Activated T-helper 17 cell treated with anti-CD3 and anti-CD28 coated beads, Interleukin-2, amount 50 U/mL, for 72 hours (primary cell): Measurements from ENCODE around the gene OGFOD2. TPM values are rescaled to one million over a fixed set of nuclear protein-coding genes. Genes with fewer than 3 reads are reported as not detected.
"Not testable (repeated sequence)": the region's sequence is repeated elsewhere in the genome, so short reads cannot be mapped to it uniquely, and the experiment has no call there.

Experiments
- ATAC-seq: fragments of 150-1000 bp; cut with Tn5 transposase; replicated peaks from 2 replicates; pipeline ENCODE4 v1.10.0; 2021; ENCODE audit warnings: mild to moderate bottlenecking, moderate library complexity
- H3K27ac Mint-ChIP-seq: one replicate; pipeline ENCODE4 v1.8.0; 2022; ENCODE audit warnings: mixed read lengths
- H3K27me3 Mint-ChIP-seq: one replicate; pipeline ENCODE4 v1.8.0; 2022; ENCODE audit warnings: mixed read lengths
- H3K36me3 Mint-ChIP-seq: one replicate; pipeline ENCODE4 v1.8.0; 2022; ENCODE audit warnings: low read depth, mild to moderate bottlenecking, mixed read lengths
- H3K4me1 Mint-ChIP-seq: one replicate; pipeline ENCODE4 v1.8.0; 2022; ENCODE audit warnings: mixed read lengths
- H3K4me3 Mint-ChIP-seq: one replicate; pipeline ENCODE4 v1.8.0; 2022; ENCODE audit warnings: mild to moderate bottlenecking, mixed read lengths
- H3K9me3 Mint-ChIP-seq: one replicate; pipeline ENCODE4 v1.8.0; 2022; ENCODE audit warnings: mixed read lengths
- total RNA-seq, 2 donors: library from RNA; stranded (reverse); gene quantifications; one replicate each; pipeline ENCODE4 v1.2.3, GENCODE V29; 2022

The OGFOD2 gene
- total RNA-seq, 2 donors from 2014 or later, result 24.9 to 28.6 TPM

- Mint-ChIP-seq H3K4me1 (no peaks in the 10 kb centered on the region), H3K9me3 (no peaks in the 10 kb centered on the region), H3K27me3 (no peaks in the 10 kb centered on the region), H3K27ac (no peak overlapping the region), H3K36me3 (no peaks in the 10 kb centered on the region), H3K4me3 (no peak overlapping the region)
- no peak for ATAC-seq
These were observed 31.9 kb downstream of the OGFOD2 start for GRCh38 chr12:123006977-123007376.

- no peaks in the 10 kb centered on the region for H3K9me3 Mint-ChIP-seq
- no peaks in the 10 kb centered on the region for H3K4me1 Mint-ChIP-seq
- ATAC-seq, result no peak
- H3K27ac Mint-ChIP-seq, result peak overlapping the region; percentile 18
- no peaks in the 10 kb centered on the region for H3K27me3 Mint-ChIP-seq
- H3K4me3 Mint-ChIP-seq, result no peak overlapping the region
- no peaks in the 10 kb centered on the region for H3K36me3 Mint-ChIP-seq
These were observed 35.1 kb downstream of the OGFOD2 start for GRCh38 chr12:123010110-123010509.

GRCh38 chr12:123010681-123011080 lies 35.6 kb downstream of the OGFOD2 start:
- no peaks in the 10 kb centered on the region for H3K4me1 Mint-ChIP-seq
- no peak overlapping the region for H3K4me3 Mint-ChIP-seq
- ATAC-seq, result no peak
- no peaks in the 10 kb centered on the region for H3K36me3 Mint-ChIP-seq
- H3K27me3 Mint-ChIP-seq, result no peaks in the 10 kb centered on the region
- H3K27ac Mint-ChIP-seq, result peak overlapping the region; percentile 18
- H3K9me3 Mint-ChIP-seq, result no peaks in the 10 kb centered on the region

GRCh38 chr12:123011701-123012100 lies 36.7 kb downstream of the OGFOD2 start:
- Mint-ChIP-seq H3K36me3 (no peaks in the 10 kb centered on the region), H3K27ac (peak overlapping the region; percentile 43), H3K9me3 (no peaks in the 10 kb centered on the region), H3K27me3 (no peaks in the 10 kb centered on the region), H3K4me3 (no peak overlapping the region), H3K4me1 (no peaks in the 10 kb centered on the region)
- ATAC-seq, result no peak

GRCh38 chr12:123013185-123014095 lies 38.4 kb downstream of the OGFOD2 start:
- Mint-ChIP-seq H3K36me3 (no peaks in the 10 kb centered on the region), H3K27ac (no peak overlapping the region), H3K27me3 (no peaks in the 10 kb centered on the region), H3K9me3 (no peaks in the 10 kb centered on the region), H3K4me3 (no peak overlapping the region), H3K4me1 (no peaks in the 10 kb centered on the region)
- ATAC-seq, result no peak

- not testable (repeated sequence) for H3K36me3 Mint-ChIP-seq, H3K9me3 Mint-ChIP-seq, H3K4me1 Mint-ChIP-seq, H3K4me3 Mint-ChIP-seq, ATAC-seq, H3K27ac Mint-ChIP-seq, H3K27me3 Mint-ChIP-seq
These were observed 39.4 kb downstream of the OGFOD2 start for GRCh38 chr12:123014473-123014872.

GRCh38 chr12:123017753-123018152 lies 42.7 kb downstream of the OGFOD2 start:
- no peak for ATAC-seq
- Mint-ChIP-seq H3K4me1 (no peaks in the 10 kb centered on the region), H3K27ac (no peak overlapping the region), H3K9me3 (no peaks in the 10 kb centered on the region), H3K4me3 (no peak overlapping the region), H3K36me3 (no peaks in the 10 kb centered on the region), H3K27me3 (no peaks in the 10 kb centered on the region)

- H3K9me3 Mint-ChIP-seq, result no peaks in the 10 kb centered on the region
- no peak for ATAC-seq
These were observed 44.7 kb downstream of the OGFOD2 start for GRCh38 chr12:123019841-123020138.

GRCh38 chr12:123021688-123022604 lies 46.9 kb downstream of the OGFOD2 start:
- Mint-ChIP-seq H3K27ac (peak overlapping the region; percentile 41), H3K27me3 (no peaks in the 10 kb centered on the region), H3K9me3 (no peaks in the 10 kb centered on the region), H3K4me1 (peaks cover 13% of the 10 kb centered on the region), H3K36me3 (no peaks in the 10 kb centered on the region), H3K4me3 (no peak overlapping the region)
- ATAC-seq, result no peak

More at GRCh38 chr12:123019841-123020138, 44.7 kb downstream of the OGFOD2 start:
- no peaks in the 10 kb centered on the region for H3K36me3 Mint-ChIP-seq
- peaks cover 10% of the 10 kb centered on the region for H3K4me1 Mint-ChIP-seq
- H3K4me3 Mint-ChIP-seq, result no peak overlapping the region
- H3K27ac Mint-ChIP-seq, result peak overlapping the region; percentile 6
- no peaks in the 10 kb centered on the region for H3K27me3 Mint-ChIP-seq

- Mint-ChIP-seq H3K9me3 (no peaks in the 10 kb centered on the region), H3K36me3 (no peaks in the 10 kb centered on the region), H3K4me3 (no peak overlapping the region), H3K27me3 (no peaks in the 10 kb centered on the region), H3K27ac (no peak overlapping the region), H3K4me1 (peaks cover 13% of the 10 kb centered on the region)
- ATAC-seq, result no peak
These were observed 47.8 kb downstream of the OGFOD2 start for GRCh38 chr12:123022846-123023245.

GRCh38 chr12:123024819-123025391 lies 49.9 kb downstream of the OGFOD2 start:
- Mint-ChIP-seq H3K4me3 (peak overlapping the region; percentile 67), H3K27me3 (no peaks in the 10 kb centered on the region), H3K27ac (peak overlapping the region; percentile 89), H3K36me3 (no peaks in the 10 kb centered on the region), H3K4me1 (peaks cover 13% of the 10 kb centered on the region), H3K9me3 (no peaks in the 10 kb centered on the region)
- ATAC-seq, result peak; percentile 94

GRCh38 chr12:123026094-123026853 lies 51.2 kb downstream of the OGFOD2 start:
- no peaks in the 10 kb centered on the region for H3K36me3 Mint-ChIP-seq
- H3K27me3 Mint-ChIP-seq, result no peaks in the 10 kb centered on the region
- H3K4me1 Mint-ChIP-seq, result peaks cover 13% of the 10 kb centered on the region
- no peak overlapping the region for H3K4me3 Mint-ChIP-seq
- ATAC-seq, result no peak
- no peaks in the 10 kb centered on the region for H3K9me3 Mint-ChIP-seq
- peak overlapping the region; percentile 54 for H3K27ac Mint-ChIP-seq

- H3K27ac Mint-ChIP-seq, result no peak overlapping the region
- H3K36me3 Mint-ChIP-seq, result no peaks in the 10 kb centered on the region
- H3K9me3 Mint-ChIP-seq, result no peaks in the 10 kb centered on the region
- H3K27me3 Mint-ChIP-seq, result no peaks in the 10 kb centered on the region
- peaks cover 13% of the 10 kb centered on the region for H3K4me1 Mint-ChIP-seq
- ATAC-seq, result no peak
- H3K4me3 Mint-ChIP-seq, result no peak overlapping the region
These were observed 52.8 kb downstream of the OGFOD2 start for GRCh38 chr12:123027726-123028445.
